Loucy (cell line): Measurements from ENCODE around the gene WNK2.

ENCODE experiments used
- H2AFZ ChIP-seq: fragments of 200-600 bp; sonication (generic); 2 replicates; pipeline ENCODE4 v1.6.0; 2016; ENCODE audit warnings: antibody characterized with exemption, mild to moderate bottlenecking, low read length, moderate library complexity
- H3F3A ChIP-seq: fragments of 200-600 bp; 2 replicates; pipeline ENCODE4 v1.6.0; 2016; ENCODE audit warnings: antibody characterized with exemption, low read depth, mild to moderate bottlenecking
- H3K27me3 ChIP-seq: fragments of 200-600 bp; sonication (generic); 2 replicates; pipeline ENCODE4 v1.6.1; 2014; ENCODE audit warnings: low read length, mild to moderate bottlenecking; ENCODE audit not compliant: insufficient read depth, poor library complexity, severe bottlenecking
- H3K36me3 ChIP-seq: fragments of 200-600 bp; sonication (generic); 2 replicates; pipeline ENCODE4 v1.6.1; 2016; ENCODE audit warnings: low read length; ENCODE audit not compliant: insufficient read depth
- H3K4me1 ChIP-seq: fragments of 200-600 bp; sonication (generic); 2 replicates; pipeline ENCODE4 v1.5.1; 2014; ENCODE audit warnings: low read length, mild to moderate bottlenecking; ENCODE audit not compliant: insufficient read depth, poor library complexity, severe bottlenecking
- H3K4me2 ChIP-seq: fragments of 200-600 bp; sonication (generic); 2 replicates; pipeline ENCODE4 v1.6.0; 2014; ENCODE audit warnings: antibody characterized with exemption, low read length, low read depth, mild to moderate bottlenecking; ENCODE audit not compliant: poor library complexity, severe bottlenecking
- H3K4me3 ChIP-seq: fragments of 200-600 bp; sonication (generic); 2 replicates; pipeline ENCODE4 v1.5.1; 2014; ENCODE audit warnings: low read length, mild to moderate bottlenecking, mixed read lengths; ENCODE audit not compliant: poor library complexity, severe bottlenecking
- H3K79me2 ChIP-seq: fragments of 200-600 bp; sonication (generic); 2 replicates; pipeline ENCODE4 v1.6.1; 2014; ENCODE audit warnings: low read length; ENCODE audit not compliant: insufficient read depth
- H3K9ac ChIP-seq: fragments of 200-600 bp; sonication (generic); 2 replicates; pipeline ENCODE4 v1.6.0; 2014; ENCODE audit warnings: mild to moderate bottlenecking, low read depth, low read length, moderate library complexity; ENCODE audit not compliant: poor library complexity, severe bottlenecking
- H3K9me2 ChIP-seq: fragments of 200-600 bp; sonication (generic); replicated peaks from 2 replicates; pipeline ENCODE4 v1.6.1; 2016; ENCODE audit warnings: low read depth, low read length, mixed read lengths
- H3K9me3 ChIP-seq: fragments of 200-600 bp; sonication (generic); 2 replicates; pipeline ENCODE4 v1.6.1; 2014; ENCODE audit warnings: mild to moderate bottlenecking, antibody characterized with exemption, low read length, low read depth; ENCODE audit not compliant: insufficient read depth
- H4K20me1 ChIP-seq: fragments of 200-600 bp; sonication (generic); 2 replicates; pipeline ENCODE4 v1.6.0; 2014; ENCODE audit warnings: antibody characterized with exemption, low read length, mild to moderate bottlenecking; ENCODE audit not compliant: insufficient read depth, poor library complexity, severe bottlenecking
- CTCF ChIP-seq: fragments of 200-600 bp; sonication (generic); conservative IDR thresholded peaks from 2 replicates; pipeline ENCODE4 v1.5.1; 2014; ENCODE audit warnings: mild to moderate bottlenecking, antibody characterized with exemption, low read length
- EZH2phosphoT487 ChIP-seq: fragments of 200-600 bp; IDR thresholded peaks from 2 replicates; pipeline ENCODE4 v1.6.1; 2018; ENCODE audit warnings: antibody characterized with exemption, mild to moderate bottlenecking, moderate library complexity, borderline replicate concordance

Gene WNK2

GRCh38 chr9:93296889-93297480, 113.0 kb downstream of the WNK2 start:
- Histone ChIP-seq H3K9me2 (no peaks in the 10 kb centered on the region), H3K27me3 (no peaks in the 10 kb centered on the region), H3K4me3 (no peak overlapping the region), H3K9ac (no peak overlapping the region), H3K36me3 (no peaks in the 10 kb centered on the region), H3K4me2 (no peak overlapping the region), H2AFZ (no peak overlapping the region), H3K9me3 (no peaks in the 10 kb centered on the region), H3K79me2 (no peaks in the 10 kb centered on the region), H3K4me1 (no peaks in the 10 kb centered on the region), H3F3A (no peaks in the 10 kb centered on the region), H4K20me1 (no peaks in the 10 kb centered on the region)
- no peak for TF ChIP-seq CTCF
- TF ChIP-seq EZH2phosphoT487: no peak

- no peaks in the 10 kb centered on the region for H3K79me2 ChIP-seq
- no peaks in the 10 kb centered on the region for H3K4me1 ChIP-seq
- no peaks in the 10 kb centered on the region for H3K36me3 ChIP-seq
Observed at GRCh38 chr9:93297659-93298497, 113.9 kb downstream of the WNK2 start.

More at GRCh38 chr9:93297659-93298497, 113.9 kb downstream of the WNK2 start:
- Histone ChIP-seq H3K9me3 (no peaks in the 10 kb centered on the region), H3K9ac (no peak overlapping the region), H3K27me3 (no peaks in the 10 kb centered on the region), H3K4me3 (no peak overlapping the region), H3F3A (no peaks in the 10 kb centered on the region), H4K20me1 (no peaks in the 10 kb centered on the region), H3K9me2 (no peaks in the 10 kb centered on the region), H3K4me2 (no peak overlapping the region), H2AFZ (no peak overlapping the region)
- no peak for TF ChIP-seq EZH2phosphoT487
- peak; percentile 17; the same call in 1 of the 2 replicates for TF ChIP-seq CTCF
